Measurements from ENCODE around the gene CNN3. TPM values are rescaled to one million over a fixed set of nuclear protein-coding genes. Genes with fewer than 3 reads are reported as not detected.

The CNN3 gene
- total RNA-seq, 1 donor from 2014 or later = 215 TPM

GRCh38 chr1:94886361-94886760 is 40.5 kb downstream of the CNN3 start:
- DNase-seq = no peak
- no peak for TF ChIP-seq CTCF (IDR thresholded peaks at IDR 0.05)

GRCh38 chr1:94884507-94884906 is 42.4 kb downstream of the CNN3 start:
- H3K27ac ChIP-seq = peak overlapping the region; percentile 65
- H3K4me3 ChIP-seq = no peak overlapping the region
- no peak for TF ChIP-seq CTCF (IDR thresholded peaks at IDR 0.05)
- no peaks in the 10 kb centered on the region for H3K36me3 ChIP-seq
- peaks cover 18% of the 10 kb centered on the region for H3K4me1 ChIP-seq
- intact Hi-C loops (cut with DNase I) = no loop called here
- DNase-seq = no peak
- no peaks in the 10 kb centered on the region for H3K9me3 ChIP-seq
- no peaks in the 10 kb centered on the region for H3K27me3 ChIP-seq
- ATAC-seq = no peak

More at GRCh38 chr1:94886361-94886760, 40.5 kb downstream of the CNN3 start:
- Histone ChIP-seq H3K4me1 (peaks cover 18% of the 10 kb centered on the region), H3K9me3 (no peaks in the 10 kb centered on the region), H3K27ac (no peak overlapping the region), H3K27me3 (no peaks in the 10 kb centered on the region), H3K4me3 (no peak overlapping the region), H3K36me3 (no peaks in the 10 kb centered on the region)
- no peak for ATAC-seq
- intact Hi-C loops (cut with DNase I) = no loop called here

- Histone ChIP-seq H3K9me3 (no peaks in the 10 kb centered on the region), H3K27me3 (no peaks in the 10 kb centered on the region), H3K4me3 (no peak overlapping the region), H3K27ac (peak overlapping the region; percentile 65), H3K36me3 (no peaks in the 10 kb centered on the region), H3K4me1 (peaks cover 18% of the 10 kb centered on the region)
- ATAC-seq (peak; percentile 82), DNase-seq (no peak)
- intact Hi-C loops (cut with DNase I) = no loop called here
- no peak for TF ChIP-seq CTCF (IDR thresholded peaks at IDR 0.05)
Measured at GRCh38 chr1:94884106-94884505, 42.8 kb downstream of the CNN3 start.

GRCh38 chr1:94883691-94884090 is 43.2 kb downstream of the CNN3 start:
- intact Hi-C loops (cut with DNase I) = no loop called here
- no peak for DNase-seq
- TF ChIP-seq CTCF (IDR thresholded peaks at IDR 0.05) = no peak
- ATAC-seq = peak; percentile 57
- H3K9me3 ChIP-seq = no peaks in the 10 kb centered on the region
- peak overlapping the region; percentile 5 for H3K4me3 ChIP-seq
- H3K4me1 ChIP-seq = peaks cover 18% of the 10 kb centered on the region
- H3K27me3 ChIP-seq = no peaks in the 10 kb centered on the region
- H3K36me3 ChIP-seq = no peaks in the 10 kb centered on the region
- H3K27ac ChIP-seq = peak overlapping the region; percentile 65

DNA sequence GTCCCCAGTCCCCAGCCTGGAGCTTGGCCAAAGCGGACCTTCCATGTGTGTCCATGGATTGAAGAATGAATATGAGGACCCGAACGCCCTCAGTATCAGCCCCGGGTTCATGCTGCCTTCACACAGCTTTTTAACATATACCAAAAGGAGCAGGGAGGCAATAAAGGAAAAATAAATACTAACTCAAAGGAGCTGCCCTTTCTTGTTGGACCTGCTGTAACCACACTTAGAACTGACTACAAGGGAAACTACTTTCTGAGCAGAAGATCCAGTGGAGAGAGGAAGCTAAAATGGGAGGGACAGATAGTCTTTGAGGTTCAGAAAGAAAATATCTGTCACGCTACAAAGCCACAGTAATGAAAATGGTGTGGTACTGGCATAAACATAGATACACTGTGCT is 48.6 kb downstream of the CNN3 start:
- ATAC-seq (no peak), DNase-seq (no peak)
- intact Hi-C loops (cut with DNase I) = no loop called here
- no peak overlapping the region for H3K4me3 ChIP-seq
- H3K4me1 ChIP-seq = peaks cover 2% of the 10 kb centered on the region
- no peaks in the 10 kb centered on the region for H3K36me3 ChIP-seq
- H3K27ac ChIP-seq = no peak overlapping the region
- H3K27me3 ChIP-seq = no peaks in the 10 kb centered on the region
- H3K9me3 ChIP-seq = no peaks in the 10 kb centered on the region
- TF ChIP-seq CTCF (IDR thresholded peaks at IDR 0.05) = no peak

DNA sequence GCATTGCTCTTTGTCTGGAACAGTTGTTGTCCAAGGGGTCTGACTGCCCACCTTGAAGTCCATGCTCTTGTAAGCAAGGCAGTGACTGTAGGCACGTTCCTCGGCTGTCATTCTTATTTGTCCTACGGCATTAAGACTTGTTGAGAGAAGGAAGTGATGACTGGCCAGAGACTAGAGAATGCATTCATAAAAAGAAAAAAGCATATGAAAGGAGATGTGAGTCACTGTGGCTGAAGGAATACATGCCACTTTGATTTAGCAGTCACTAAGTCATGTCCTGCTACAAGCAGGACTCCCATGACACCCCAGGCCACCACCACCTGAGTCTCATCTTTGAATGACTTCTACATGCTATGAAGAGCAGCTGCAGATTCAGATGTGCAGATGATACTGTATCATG is 50.5 kb downstream of the CNN3 start:
- Histone ChIP-seq H3K9me3 (no peaks in the 10 kb centered on the region), H3K36me3 (no peaks in the 10 kb centered on the region), H3K4me3 (no peak overlapping the region), H3K4me1 (no peaks in the 10 kb centered on the region), H3K27me3 (no peaks in the 10 kb centered on the region), H3K27ac (no peak overlapping the region)
- no peak for TF ChIP-seq CTCF (IDR thresholded peaks at IDR 0.05)
- intact Hi-C loops (cut with DNase I) = no loop called here
- DNase-seq (no peak), ATAC-seq (no peak)

Data from upper lobe of right lung (tissue), 1 donor.